ENCODE data around the gene MCC.

The MCC gene

GRCh38 chr5:113145757-113146387, 342.4 kb downstream of the MCC start:
- H3K27ac Mint-ChIP-seq = no peak overlapping the region
- H3K36me3 Mint-ChIP-seq (ENCODE audit: low read depth) = peaks cover 27% of the 10 kb centered on the region
- H3K4me3 Mint-ChIP-seq = no peak overlapping the region
- no peaks in the 10 kb centered on the region for H3K9me3 Mint-ChIP-seq
- H3K27me3 Mint-ChIP-seq (ENCODE audit: low read depth) = no peaks in the 10 kb centered on the region
- no peak for TF ChIP-seq CTCF (IDR thresholded peaks at IDR 0.05; ENCODE audit: unreplicated experiment in 3 of 3)
- peaks cover 24% of the 10 kb centered on the region for H3K4me1 Mint-ChIP-seq

GRCh38 chr5:113142186-113142585, 346.1 kb downstream of the MCC start:
- TF ChIP-seq CTCF (IDR thresholded peaks at IDR 0.05; ENCODE audit: unreplicated experiment in 3 of 3) = no peak
- Mint-ChIP-seq H3K9me3 (no peaks in the 10 kb centered on the region), H3K4me3 (no peak overlapping the region), H3K36me3 (ENCODE audit: low read depth) (peaks cover 49% of the 10 kb centered on the region), H3K27me3 (ENCODE audit: low read depth) (no peaks in the 10 kb centered on the region), H3K27ac (peak overlapping the region in 1 of 3 experiments; percentile 20), H3K4me1 (peaks cover 24% of the 10 kb centered on the region)

- Mint-ChIP-seq H3K4me3 (no peak overlapping the region), H3K36me3 (ENCODE audit: low read depth) (peaks cover 45% of the 10 kb centered on the region), H3K27me3 (ENCODE audit: low read depth) (no peaks in the 10 kb centered on the region), H3K27ac (no peak overlapping the region), H3K9me3 (no peaks in the 10 kb centered on the region), H3K4me1 (peaks cover 14% of the 10 kb centered on the region)
- no peak for TF ChIP-seq CTCF (IDR thresholded peaks at IDR 0.05; ENCODE audit: unreplicated experiment in 3 of 3)
Measured at GRCh38 chr5:113140837-113141671, 347.2 kb downstream of the MCC start.

GRCh38 chr5:113133211-113133975, 354.9 kb downstream of the MCC start:
- no peaks in the 10 kb centered on the region for H3K27me3 Mint-ChIP-seq (ENCODE audit: low read depth)
- peak overlapping the region in 1 of 3 experiments; percentile 17 for H3K27ac Mint-ChIP-seq
- H3K36me3 Mint-ChIP-seq (ENCODE audit: low read depth) = peaks cover 19% of the 10 kb centered on the region
- H3K9me3 Mint-ChIP-seq = peaks cover 7% of the 10 kb centered on the region
- peaks cover 30% of the 10 kb centered on the region for H3K4me1 Mint-ChIP-seq
- no peak for TF ChIP-seq CTCF (IDR thresholded peaks at IDR 0.05; ENCODE audit: unreplicated experiment in 3 of 3)
- H3K4me3 Mint-ChIP-seq = no peak overlapping the region

- Mint-ChIP-seq H3K27me3 (ENCODE audit: low read depth) (no peaks in the 10 kb centered on the region), H3K4me3 (no peak overlapping the region), H3K27ac (no peak overlapping the region), H3K4me1 (peaks cover 31% of the 10 kb centered on the region), H3K36me3 (ENCODE audit: low read depth) (peaks cover 25% of the 10 kb centered on the region), H3K9me3 (peaks cover 7% of the 10 kb centered on the region)
- no peak for TF ChIP-seq CTCF (IDR thresholded peaks at IDR 0.05; ENCODE audit: unreplicated experiment in 3 of 3)
Measured at GRCh38 chr5:113132564-113132963, 355.7 kb downstream of the MCC start.

Measured in nephron (organoid).